ENCODE results near the gene IGSF21.

- TF ChIP-seq POLR2A (IDR thresholded peaks at IDR 0.05): no peak
- no peak for TF ChIP-seq CTCF (IDR thresholded peaks at IDR 0.05)
Observed at GRCh38 chr1:18182398-18183160, 75.0 kb downstream of the IGSF21 start.

Data from vagina (tissue), 2 donors.